DND-41 (cell line): Measurements from ENCODE around the gene COA8.

ENCODE experiments used
- ATAC-seq: fragments of 200-7000 bp; cut with Tn5 transposase; 3 replicates; pipeline ENCODE4 v1.9.1; 2021; ENCODE audit warnings: low read depth; ENCODE audit not compliant: insufficient read depth
- DNase-seq: peaks from one replicate; pipeline ENCODE4 v3.0.0-alpha.2; 2020
- H2AFZ ChIP-seq: 2 replicates; pipeline ENCODE4 v1.6.0; 2012; ENCODE audit warnings: low read depth, low read length
- H3K27ac ChIP-seq: 2 replicates; pipeline ENCODE4 v1.5.1; 2012; ENCODE audit warnings: low read length, inconsistent platforms
- H3K27me3 ChIP-seq: fragments of 200-600 bp; sonication (generic); 2 replicates; pipeline ENCODE4 v1.6.0; 2012; ENCODE audit warnings: low read length, mild to moderate bottlenecking, inconsistent platforms; ENCODE audit not compliant: insufficient read depth, poor library complexity
- H3K36me3 ChIP-seq: 2 replicates; pipeline ENCODE4 v1.5.1; 2012; ENCODE audit warnings: low read length, inconsistent platforms; ENCODE audit not compliant: insufficient read depth
- H3K4me1 ChIP-seq: 2 replicates; pipeline ENCODE4 v1.5.1; 2012; ENCODE audit warnings: mild to moderate bottlenecking, low read length; ENCODE audit not compliant: insufficient read depth
- H3K4me2 ChIP-seq: 2 replicates; pipeline ENCODE4 v1.6.0; 2012; ENCODE audit warnings: mild to moderate bottlenecking, moderate library complexity, low read length, inconsistent platforms; ENCODE audit not compliant: insufficient read depth
- H3K4me3 ChIP-seq, 2 experiments: fragments of 200-600 bp in 1 of 2; shearing (Covaris generic) in 1 of 2; 2 replicates each; pipeline ENCODE4 v1.5.1; 2012 to 2016; ENCODE audit warnings: inconsistent platforms in 2 of 2, low read length in 2 of 2, mild to moderate bottlenecking in 2 of 2, low read depth in 1 of 2, moderate library complexity in 1 of 2
- H3K79me2 ChIP-seq: 2 replicates; pipeline ENCODE4 v1.6.0; 2012; ENCODE audit warnings: low read length, inconsistent platforms; ENCODE audit not compliant: insufficient read depth
- H3K9ac ChIP-seq: 2 replicates; pipeline ENCODE4 v1.6.0; 2012; ENCODE audit warnings: low read depth, mild to moderate bottlenecking, inconsistent platforms, low read length, moderate library complexity
- H3K9me3 ChIP-seq: 2 replicates; pipeline ENCODE4 v1.5.1; 2012; ENCODE audit warnings: low read length, moderate library complexity, mild to moderate bottlenecking, inconsistent platforms; ENCODE audit not compliant: insufficient read depth, severe bottlenecking
- H4K20me1 ChIP-seq: 2 replicates; pipeline ENCODE4 v1.6.0; 2012; ENCODE audit warnings: low read length; ENCODE audit not compliant: insufficient read depth
- EZH2 ChIP-seq: IDR thresholded peaks from 3 replicates; pipeline ENCODE4 v1.6.1; 2012; ENCODE audit warnings: borderline replicate concordance, low read depth, mild to moderate bottlenecking, moderate library complexity, low read length, inconsistent platforms; ENCODE audit not compliant: severe bottlenecking
- TF ChIP-seq, protein P1 (sequence below): IDR thresholded peaks from 2 replicates; pipeline ENCODE4 v1.5.1; 2012; ENCODE audit warnings: borderline replicate concordance, low read length, moderate library complexity, mild to moderate bottlenecking; ENCODE audit not compliant: poor library complexity, severe bottlenecking; ENCODE audit errors: extremely low read depth

The COA8 gene

GRCh38 chr14:103628221-103628683 lies 65.5 kb downstream of the COA8 start:
- DNase-seq (no peak), ATAC-seq (no peak)
- peaks cover 43% of the 10 kb centered on the region for H3K79me2 ChIP-seq
- peaks cover 56% of the 10 kb centered on the region for H3K4me1 ChIP-seq
- peak overlapping the region; percentile 81 for H3K9ac ChIP-seq
- H3K27ac ChIP-seq, result peak overlapping the region; percentile 81
- H2AFZ ChIP-seq, result peak overlapping the region; percentile 98
- peaks cover 22% of the 10 kb centered on the region for H3K36me3 ChIP-seq
- H4K20me1 ChIP-seq, result peaks cover 30% of the 10 kb centered on the region
- no peaks in the 10 kb centered on the region for H3K9me3 ChIP-seq
- H3K4me3 ChIP-seq, result peak overlapping the region; percentile 62 to 93; a peak in 3 of 4 replicates
- TF ChIP-seq, protein P1, sequence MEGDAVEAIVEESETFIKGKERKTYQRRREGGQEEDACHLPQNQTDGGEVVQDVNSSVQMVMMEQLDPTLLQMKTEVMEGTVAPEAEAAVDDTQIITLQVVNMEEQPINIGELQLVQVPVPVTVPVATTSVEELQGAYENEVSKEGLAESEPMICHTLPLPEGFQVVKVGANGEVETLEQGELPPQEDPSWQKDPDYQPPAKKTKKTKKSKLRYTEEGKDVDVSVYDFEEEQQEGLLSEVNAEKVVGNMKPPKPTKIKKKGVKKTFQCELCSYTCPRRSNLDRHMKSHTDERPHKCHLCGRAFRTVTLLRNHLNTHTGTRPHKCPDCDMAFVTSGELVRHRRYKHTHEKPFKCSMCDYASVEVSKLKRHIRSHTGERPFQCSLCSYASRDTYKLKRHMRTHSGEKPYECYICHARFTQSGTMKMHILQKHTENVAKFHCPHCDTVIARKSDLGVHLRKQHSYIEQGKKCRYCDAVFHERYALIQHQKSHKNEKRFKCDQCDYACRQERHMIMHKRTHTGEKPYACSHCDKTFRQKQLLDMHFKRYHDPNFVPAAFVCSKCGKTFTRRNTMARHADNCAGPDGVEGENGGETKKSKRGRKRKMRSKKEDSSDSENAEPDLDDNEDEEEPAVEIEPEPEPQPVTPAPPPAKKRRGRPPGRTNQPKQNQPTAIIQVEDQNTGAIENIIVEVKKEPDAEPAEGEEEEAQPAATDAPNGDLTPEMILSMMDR, result no peak
- no peak for TF ChIP-seq EZH2
- H3K27me3 ChIP-seq, result no peaks in the 10 kb centered on the region
- H3K4me2 ChIP-seq, result peak overlapping the region; percentile 84

- peaks cover 33% of the 10 kb centered on the region for H4K20me1 ChIP-seq
- H3K79me2 ChIP-seq, result peaks cover 48% of the 10 kb centered on the region
These were observed 66.1 kb downstream of the COA8 start, which contains the start of gene KLC1 for GRCh38 chr14:103628684-103629502. Gene KLC1, plus strand, starts transcription at chr14:103629211. Its CDS starts 25,354 bp downstream, at chr14:103654565.

DNA sequence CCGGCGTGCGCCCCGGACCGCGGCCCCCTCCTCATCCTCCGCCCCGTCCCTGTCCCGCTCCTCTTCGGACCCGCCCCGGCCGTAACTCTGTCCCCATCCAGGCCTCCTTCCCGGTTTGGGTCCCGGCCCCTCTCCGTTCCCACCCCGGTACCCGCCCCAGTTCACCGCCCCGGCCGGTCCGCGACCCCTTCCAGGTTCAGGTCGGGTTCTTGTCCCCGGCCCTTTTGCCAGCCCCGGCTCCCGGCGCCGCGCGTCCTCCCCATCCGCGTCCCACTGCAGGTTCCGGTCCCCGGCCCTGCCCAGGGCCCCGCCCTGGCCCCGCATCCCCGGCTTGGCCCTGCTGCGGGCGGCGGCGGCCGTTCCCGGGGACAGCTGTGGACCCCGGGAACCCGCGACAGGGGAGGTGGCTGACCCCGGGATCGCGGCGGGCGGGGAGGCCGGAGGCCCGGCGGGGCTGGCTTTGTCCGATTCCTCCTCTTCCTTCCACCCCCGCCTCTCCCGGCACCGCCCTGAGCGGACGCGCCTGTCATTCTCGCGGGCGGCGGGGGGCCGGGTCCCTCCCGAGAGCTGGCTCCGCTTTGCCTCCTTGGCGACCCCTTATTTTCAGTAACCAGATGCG lies 66.9 kb downstream of the COA8 start:
- peak; percentile 55 for DNase-seq
- H3K27ac ChIP-seq, result peak overlapping the region; percentile 81
- peaks cover 44% of the 10 kb centered on the region for H3K4me1 ChIP-seq
- H3K79me2 ChIP-seq, result peaks cover 55% of the 10 kb centered on the region
- TF ChIP-seq EZH2, result no peak
- TF ChIP-seq, protein P1, result no peak
- H2AFZ ChIP-seq, result peak overlapping the region; percentile 98
- ATAC-seq, result peak; percentile 59
- H3K36me3 ChIP-seq, result peaks cover 28% of the 10 kb centered on the region
- H3K4me2 ChIP-seq, result peak overlapping the region; percentile 84
- H3K4me3 ChIP-seq, result peak overlapping the region; percentile 62 to 93
- H3K9ac ChIP-seq, result peak overlapping the region; percentile 81
- H4K20me1 ChIP-seq, result peaks cover 37% of the 10 kb centered on the region
- no peaks in the 10 kb centered on the region for H3K27me3 ChIP-seq
- no peaks in the 10 kb centered on the region for H3K9me3 ChIP-seq

More at GRCh38 chr14:103628684-103629502, 66.1 kb downstream of the COA8 start, which contains the start of gene KLC1:
- Histone ChIP-seq H3K4me2 (peak within 1 kb of the TSS; percentile 84), H3K4me3 (peak within 1 kb of the TSS; percentile 62 to 93), H3K36me3 (peaks cover 22% of the 10 kb centered on the region), H3K9me3 (no peaks in the 10 kb centered on the region), H3K27me3 (no peaks in the 10 kb centered on the region), H3K9ac (peak within 1 kb of the TSS; percentile 81), H2AFZ (peak within 1 kb of the TSS; percentile 98), H3K4me1 (peaks cover 51% of the 10 kb centered on the region), H3K27ac (peak within 1 kb of the TSS; percentile 81)
- ATAC-seq (peak; percentile 69), DNase-seq (peak; percentile 81)
- no peak for TF ChIP-seq EZH2
- TF ChIP-seq, protein P1, result no peak
